H9 (cell line): ENCODE results near the gene ZNF2. TPM values are rescaled to one million over a fixed set of nuclear protein-coding genes. Genes with fewer than 3 reads are reported as not detected.

ENCODE experiments used
- DNase-seq: peaks from one replicate; pipeline ENCODE4 v3.0.0-alpha.2; 2017
- H2AFZ ChIP-seq: one replicate; pipeline ENCODE4 v1.6.1; 2013; ENCODE audit warnings: mild to moderate bottlenecking, low read length, control low read depth, moderate library complexity
- H2AK5ac ChIP-seq: 2 replicates; pipeline ENCODE4 v1.6.1; 2013; ENCODE audit warnings: low read length, control low read depth, mixed read lengths; ENCODE audit not compliant: insufficient read length
- H2BK120ac ChIP-seq: one replicate; pipeline ENCODE4 v1.6.1; 2013; ENCODE audit warnings: low read depth, mild to moderate bottlenecking, low read length, control low read depth, inconsistent platforms; ENCODE audit not compliant: poor library complexity, severe bottlenecking
- H2BK12ac ChIP-seq: 2 replicates; pipeline ENCODE4 v1.6.1; 2013; ENCODE audit warnings: low read length, control low read depth, mixed read lengths, low read depth; ENCODE audit not compliant: insufficient read length
- H2BK15ac ChIP-seq: 2 replicates; pipeline ENCODE4 v1.6.1; 2013; ENCODE audit warnings: low read depth, low read length, control low read depth
- H2BK20ac ChIP-seq: one replicate; pipeline ENCODE4 v1.6.1; 2013; ENCODE audit warnings: low read depth, mild to moderate bottlenecking, low read length, control low read depth, inconsistent platforms; ENCODE audit not compliant: poor library complexity, severe bottlenecking
- H2BK5ac ChIP-seq: 2 replicates; pipeline ENCODE4 v1.6.1; 2013; ENCODE audit warnings: low read length, control low read depth, mixed read lengths; ENCODE audit not compliant: insufficient read length
- H3K14ac ChIP-seq: 2 replicates; pipeline ENCODE4 v1.6.1; 2013; ENCODE audit warnings: low read length, control low read depth; ENCODE audit not compliant: insufficient read depth
- H3K18ac ChIP-seq: 2 replicates; pipeline ENCODE4 v1.6.1; 2013; ENCODE audit warnings: low read depth, mild to moderate bottlenecking, mixed read lengths, low read length, control low read depth; ENCODE audit not compliant: insufficient read length
- H3K23ac ChIP-seq: 2 replicates; pipeline ENCODE4 v1.6.1; 2013; ENCODE audit warnings: low read length, control low read depth, mixed read lengths, low read depth; ENCODE audit not compliant: insufficient read length
- H3K23me2 ChIP-seq: 2 replicates; pipeline ENCODE4 v1.6.1; 2013; ENCODE audit warnings: low read depth, mild to moderate bottlenecking, mixed read lengths, low read length, control low read depth; ENCODE audit not compliant: insufficient read length, poor library complexity, severe bottlenecking
- H3K27ac ChIP-seq: 2 replicates; pipeline ENCODE4 v1.5.1; 2013; ENCODE audit warnings: low read length, control low read depth, mixed read lengths, low read depth; ENCODE audit not compliant: insufficient read length
- H3K27me3 ChIP-seq: 2 replicates; pipeline ENCODE4 v1.6.1; 2013; ENCODE audit warnings: low read length, control low read depth, inconsistent platforms; ENCODE audit not compliant: insufficient read depth
- H3K4ac ChIP-seq: 2 replicates; pipeline ENCODE4 v1.6.1; 2013; ENCODE audit warnings: low read depth, mild to moderate bottlenecking, control low read depth, inconsistent platforms, low read length, moderate library complexity
- H3K4me1 ChIP-seq: 2 replicates; pipeline ENCODE4 v1.6.1; 2013; ENCODE audit warnings: low read length, control low read depth, inconsistent platforms; ENCODE audit not compliant: insufficient read depth
- H3K4me2 ChIP-seq: 2 replicates; pipeline ENCODE4 v1.6.1; 2013; ENCODE audit warnings: low read length, control low read depth, mixed read lengths; ENCODE audit not compliant: insufficient read length, insufficient read depth
- H3K56ac ChIP-seq: 2 replicates; pipeline ENCODE4 v1.6.1; 2013; ENCODE audit warnings: low read depth, mild to moderate bottlenecking, mixed read lengths, low read length, control low read depth; ENCODE audit not compliant: insufficient read length
- H3K79me1 ChIP-seq: 2 replicates; pipeline ENCODE4 v1.6.1; 2013; ENCODE audit warnings: low read depth, mild to moderate bottlenecking, moderate library complexity, low read length, control low read depth, inconsistent platforms; ENCODE audit not compliant: insufficient read depth, poor library complexity, severe bottlenecking
- H3K79me2 ChIP-seq: 2 replicates; pipeline ENCODE4 v1.6.1; 2013; ENCODE audit warnings: low read length, control low read depth, inconsistent platforms; ENCODE audit not compliant: insufficient read depth
- H3K9ac ChIP-seq: 2 replicates; pipeline ENCODE4 v1.6.1; 2013; ENCODE audit warnings: low read length, control low read depth, mixed read lengths; ENCODE audit not compliant: insufficient read length; ENCODE audit errors: extremely low read depth
- H3K9me3 ChIP-seq: one replicate; pipeline ENCODE4 v1.6.1; 2013; ENCODE audit warnings: low read depth, low read length, inconsistent platforms; ENCODE audit not compliant: control insufficient read depth
- H3T11ph ChIP-seq: one replicate; pipeline ENCODE4 v1.6.1; 2013; ENCODE audit warnings: mild to moderate bottlenecking, low read length, control low read depth, inconsistent platforms
- H4K20me1 ChIP-seq: one replicate; pipeline ENCODE4 v1.6.1; 2013; ENCODE audit not compliant: control insufficient read depth, insufficient read length, insufficient read depth
- H4K5ac ChIP-seq: 2 replicates; pipeline ENCODE4 v1.6.1; 2013; ENCODE audit warnings: low read depth, mild to moderate bottlenecking, mixed read lengths, low read length, control low read depth; ENCODE audit not compliant: insufficient read length
- H4K8ac ChIP-seq: replicated peaks from 2 replicates; pipeline ENCODE4 v1.6.1; 2013; ENCODE audit warnings: low read length, control low read depth, mixed read lengths, low read depth; ENCODE audit not compliant: insufficient read length
- H4K91ac ChIP-seq: 2 replicates; pipeline ENCODE4 v1.6.1; 2013; ENCODE audit warnings: low read depth, mild to moderate bottlenecking, moderate library complexity, mixed read lengths, low read length, control low read depth; ENCODE audit not compliant: insufficient read length
- H3K27ac Mint-ChIP-seq, 3 experiments: 2 replicates in 2 of 3; 3 replicates in 1 of 3; pipeline ENCODE4 v1.8.0; 2020 to 2021; ENCODE audit warnings: mixed read lengths in 3 of 3, mild to moderate bottlenecking in 1 of 3, moderate library complexity in 1 of 3
- H3K27me3 Mint-ChIP-seq: 2 replicates; pipeline ENCODE4 v1.8.0; 2021; ENCODE audit warnings: low read depth, mild to moderate bottlenecking, moderate library complexity, mixed read lengths
- H3K36me3 Mint-ChIP-seq, 3 experiments: 2 replicates in 2 of 3; 3 replicates in 1 of 3; pipeline ENCODE4 v1.8.0; 2020 to 2021; ENCODE audit warnings: low read depth in 3 of 3, mixed read lengths in 3 of 3; ENCODE audit not compliant: insufficient read depth in 1 of 3
- H3K4me1 Mint-ChIP-seq, 2 experiments: 2 replicates each; pipeline ENCODE4 v1.8.0; 2020; ENCODE audit warnings: mixed read lengths in 2 of 2
- H3K4me3 Mint-ChIP-seq, 2 experiments: 2 replicates in 1 of 2; 3 replicates in 1 of 2; pipeline ENCODE4 v1.8.0; 2020 to 2021; ENCODE audit warnings: mild to moderate bottlenecking in 2 of 2, mixed read lengths in 2 of 2, moderate library complexity in 1 of 2
- H3K9me3 Mint-ChIP-seq, 2 experiments: 2 replicates in 1 of 2; 3 replicates in 1 of 2; pipeline ENCODE4 v1.8.0; 2020; ENCODE audit warnings: mild to moderate bottlenecking in 2 of 2, mixed read lengths in 2 of 2, moderate library complexity in 1 of 2
- WGBS: extraction: QIAGEN DNeasy Blood & Tissue Kit; methylation state at CpG from one replicate; pipeline ENCODE4 v1.1.7; 2013; ENCODE audit warnings: missing lambda C conversion rate, low lambda C conversion rate, mixed read lengths; ENCODE audit not compliant: insufficient read length; ENCODE audit errors: extremely low coverage; 5-methylcytosine and 5-hydroxymethylcytosine counted together
- total RNA-seq: library from RNA; stranded (reverse); gene quantifications from 2 replicates; pipeline ENCODE4 v1.2.1, GENCODE V29; 2021
- TF ChIP-seq, protein P1 (sequence below): fragments of 200-600 bp; sonication (generic); conservative IDR thresholded peaks from 3 replicates; pipeline ENCODE4 v1.8.0; 2021; ENCODE audit warnings: antibody characterized with exemption, mild to moderate bottlenecking

Gene ZNF2
- total RNA-seq, 1 experiment from 2014 or later = 2.2 TPM

DNA sequence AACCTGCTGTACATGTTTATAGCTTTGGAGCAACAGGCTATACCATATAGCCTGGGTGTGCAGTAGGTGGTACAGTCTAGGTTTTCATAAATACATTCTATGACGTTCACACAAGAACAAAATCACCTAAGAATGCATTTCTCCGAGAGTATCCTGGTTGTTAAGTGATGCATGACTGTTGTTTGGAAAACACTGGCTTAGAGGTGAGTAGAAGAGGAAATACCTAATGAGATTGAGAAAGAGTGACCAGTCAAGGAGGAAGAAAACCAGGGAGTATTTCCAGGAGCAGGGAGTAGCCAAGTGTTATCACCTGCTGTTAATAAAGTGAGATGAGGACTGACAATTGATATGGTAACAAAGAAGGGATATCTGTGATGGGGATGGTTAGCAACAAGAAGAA lies 38.8 kb downstream of the ZNF2 start:
- WGBS = no CpG with 5 or more reads among the region's 2 CpGs
- Histone ChIP-seq H2BK5ac (no peak overlapping the region), H3K4me2 (no peak overlapping the region), H3K18ac (no peak overlapping the region), H3K79me2 (no peaks in the 10 kb centered on the region), H3K27ac (no peak overlapping the region), H2AK5ac (no peak overlapping the region), H3K9me3 (peaks cover under 1% of the 10 kb centered on the region), H3K27me3 (peaks cover 8% of the 10 kb centered on the region), H2BK12ac (no peak overlapping the region), H3K56ac (no peak overlapping the region), H2BK20ac (no peak overlapping the region), H2BK15ac (no peak overlapping the region), H3K23ac (no peak overlapping the region), H4K91ac (no peak overlapping the region), H4K5ac (no peak overlapping the region), H2BK120ac (no peak overlapping the region), H3K79me1 (no peaks in the 10 kb centered on the region), H3K4me1 (no peaks in the 10 kb centered on the region), H3K14ac (no peak overlapping the region), H2AFZ (no peak overlapping the region), H3K9ac (no peak overlapping the region), H4K8ac (no peak overlapping the region), H3T11ph (no peak overlapping the region), H4K20me1 (no peaks in the 10 kb centered on the region), H3K4ac (no peak overlapping the region), H3K23me2 (peaks cover 3% of the 10 kb centered on the region)
- peaks cover 41% of the 10 kb centered on the region for H3K27me3 Mint-ChIP-seq
- peaks cover 11 to 21% of the 10 kb centered on the region in 2 experiments for H3K9me3 Mint-ChIP-seq
- peaks cover 21 to 25% of the 10 kb centered on the region in 2 experiments for H3K4me1 Mint-ChIP-seq
- DNase-seq = no peak
- peaks cover 10 to 14% (median 12%) of the 10 kb centered on the region in 3 experiments for H3K36me3 Mint-ChIP-seq
- no peak overlapping the region for H3K27ac Mint-ChIP-seq
- no peak overlapping the region for H3K4me3 Mint-ChIP-seq
- TF ChIP-seq, protein P1, sequence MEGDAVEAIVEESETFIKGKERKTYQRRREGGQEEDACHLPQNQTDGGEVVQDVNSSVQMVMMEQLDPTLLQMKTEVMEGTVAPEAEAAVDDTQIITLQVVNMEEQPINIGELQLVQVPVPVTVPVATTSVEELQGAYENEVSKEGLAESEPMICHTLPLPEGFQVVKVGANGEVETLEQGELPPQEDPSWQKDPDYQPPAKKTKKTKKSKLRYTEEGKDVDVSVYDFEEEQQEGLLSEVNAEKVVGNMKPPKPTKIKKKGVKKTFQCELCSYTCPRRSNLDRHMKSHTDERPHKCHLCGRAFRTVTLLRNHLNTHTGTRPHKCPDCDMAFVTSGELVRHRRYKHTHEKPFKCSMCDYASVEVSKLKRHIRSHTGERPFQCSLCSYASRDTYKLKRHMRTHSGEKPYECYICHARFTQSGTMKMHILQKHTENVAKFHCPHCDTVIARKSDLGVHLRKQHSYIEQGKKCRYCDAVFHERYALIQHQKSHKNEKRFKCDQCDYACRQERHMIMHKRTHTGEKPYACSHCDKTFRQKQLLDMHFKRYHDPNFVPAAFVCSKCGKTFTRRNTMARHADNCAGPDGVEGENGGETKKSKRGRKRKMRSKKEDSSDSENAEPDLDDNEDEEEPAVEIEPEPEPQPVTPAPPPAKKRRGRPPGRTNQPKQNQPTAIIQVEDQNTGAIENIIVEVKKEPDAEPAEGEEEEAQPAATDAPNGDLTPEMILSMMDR = no peak
